VCaP (cell line): ENCODE results near the gene RIPOR3.
"Not testable (repeated sequence)": the region's sequence is repeated elsewhere in the genome, so short reads cannot be mapped to it uniquely, and the experiment has no call there.

Source experiments
- H3K27ac ChIP-seq: fragments of 450-650 bp; 2 replicates; pipeline ENCODE4 v1.5.1; 2017
- TF ChIP-seq, protein P1 (sequence below): fragments of 450-650 bp; conservative IDR thresholded peaks from 2 replicates; pipeline ENCODE4 v1.5.1; 2017; ENCODE audit warnings: mild to moderate bottlenecking, moderate library complexity

Gene RIPOR3

GRCh38 chr20:50652702-50653294 lies 38.5 kb downstream of the RIPOR3 start:
- TF ChIP-seq, protein P1, sequence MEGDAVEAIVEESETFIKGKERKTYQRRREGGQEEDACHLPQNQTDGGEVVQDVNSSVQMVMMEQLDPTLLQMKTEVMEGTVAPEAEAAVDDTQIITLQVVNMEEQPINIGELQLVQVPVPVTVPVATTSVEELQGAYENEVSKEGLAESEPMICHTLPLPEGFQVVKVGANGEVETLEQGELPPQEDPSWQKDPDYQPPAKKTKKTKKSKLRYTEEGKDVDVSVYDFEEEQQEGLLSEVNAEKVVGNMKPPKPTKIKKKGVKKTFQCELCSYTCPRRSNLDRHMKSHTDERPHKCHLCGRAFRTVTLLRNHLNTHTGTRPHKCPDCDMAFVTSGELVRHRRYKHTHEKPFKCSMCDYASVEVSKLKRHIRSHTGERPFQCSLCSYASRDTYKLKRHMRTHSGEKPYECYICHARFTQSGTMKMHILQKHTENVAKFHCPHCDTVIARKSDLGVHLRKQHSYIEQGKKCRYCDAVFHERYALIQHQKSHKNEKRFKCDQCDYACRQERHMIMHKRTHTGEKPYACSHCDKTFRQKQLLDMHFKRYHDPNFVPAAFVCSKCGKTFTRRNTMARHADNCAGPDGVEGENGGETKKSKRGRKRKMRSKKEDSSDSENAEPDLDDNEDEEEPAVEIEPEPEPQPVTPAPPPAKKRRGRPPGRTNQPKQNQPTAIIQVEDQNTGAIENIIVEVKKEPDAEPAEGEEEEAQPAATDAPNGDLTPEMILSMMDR: no peak
- no peak overlapping the region for H3K27ac ChIP-seq

GRCh38 chr20:50651676-50652075 lies 39.7 kb downstream of the RIPOR3 start:
- TF ChIP-seq, protein P1: no peak

DNA sequence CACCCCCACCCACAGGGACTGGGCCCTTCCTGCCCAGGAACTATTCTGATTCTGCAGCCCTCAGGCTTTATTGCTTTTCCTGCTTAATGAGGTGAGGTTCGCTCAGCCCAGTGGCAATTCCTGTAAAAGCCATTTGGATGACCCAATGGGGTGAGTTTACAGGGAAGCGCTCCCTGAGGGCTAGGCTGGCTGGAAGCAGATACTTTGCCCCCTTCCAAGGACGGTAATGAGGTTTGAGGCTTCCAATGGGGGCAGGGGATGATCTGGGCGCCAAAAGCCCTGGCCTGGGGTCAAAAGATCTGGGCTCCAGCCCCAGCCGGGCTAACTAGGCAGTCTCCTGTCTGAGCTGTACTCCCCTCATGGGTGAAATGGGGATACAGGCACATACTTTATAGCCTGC lies 41.8 kb downstream of the RIPOR3 start:
- no peak overlapping the region for H3K27ac ChIP-seq
- TF ChIP-seq, protein P1: no peak

More at GRCh38 chr20:50651676-50652075, 39.7 kb downstream of the RIPOR3 start:
- H3K27ac ChIP-seq: no peak overlapping the region

DNA sequence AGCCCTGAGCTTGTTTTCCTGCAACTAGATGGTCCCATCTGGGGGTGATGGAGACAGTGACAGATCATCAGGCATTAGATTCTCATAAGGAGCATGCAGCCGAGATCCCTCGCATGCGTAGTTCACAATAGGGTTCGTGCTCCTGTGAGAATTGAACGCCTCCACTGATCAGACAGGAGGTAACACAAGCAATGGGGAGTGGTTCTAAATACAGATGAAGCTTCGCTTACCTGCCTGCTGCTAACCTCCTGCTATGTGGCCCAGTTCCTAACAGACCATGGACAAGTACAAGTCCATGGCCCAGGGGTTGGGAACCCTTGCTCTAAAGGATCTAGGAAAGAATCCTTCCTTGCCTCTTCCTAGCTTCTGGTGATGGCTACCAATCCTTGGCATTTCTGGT lies 42.7 kb downstream of the RIPOR3 start:
- H3K27ac ChIP-seq: no peak overlapping the region
- TF ChIP-seq, protein P1: no peak

GRCh38 chr20:50646483-50646996 lies 44.8 kb downstream of the RIPOR3 start:
- TF ChIP-seq, protein P1: no peak
- H3K27ac ChIP-seq: no peak overlapping the region

DNA sequence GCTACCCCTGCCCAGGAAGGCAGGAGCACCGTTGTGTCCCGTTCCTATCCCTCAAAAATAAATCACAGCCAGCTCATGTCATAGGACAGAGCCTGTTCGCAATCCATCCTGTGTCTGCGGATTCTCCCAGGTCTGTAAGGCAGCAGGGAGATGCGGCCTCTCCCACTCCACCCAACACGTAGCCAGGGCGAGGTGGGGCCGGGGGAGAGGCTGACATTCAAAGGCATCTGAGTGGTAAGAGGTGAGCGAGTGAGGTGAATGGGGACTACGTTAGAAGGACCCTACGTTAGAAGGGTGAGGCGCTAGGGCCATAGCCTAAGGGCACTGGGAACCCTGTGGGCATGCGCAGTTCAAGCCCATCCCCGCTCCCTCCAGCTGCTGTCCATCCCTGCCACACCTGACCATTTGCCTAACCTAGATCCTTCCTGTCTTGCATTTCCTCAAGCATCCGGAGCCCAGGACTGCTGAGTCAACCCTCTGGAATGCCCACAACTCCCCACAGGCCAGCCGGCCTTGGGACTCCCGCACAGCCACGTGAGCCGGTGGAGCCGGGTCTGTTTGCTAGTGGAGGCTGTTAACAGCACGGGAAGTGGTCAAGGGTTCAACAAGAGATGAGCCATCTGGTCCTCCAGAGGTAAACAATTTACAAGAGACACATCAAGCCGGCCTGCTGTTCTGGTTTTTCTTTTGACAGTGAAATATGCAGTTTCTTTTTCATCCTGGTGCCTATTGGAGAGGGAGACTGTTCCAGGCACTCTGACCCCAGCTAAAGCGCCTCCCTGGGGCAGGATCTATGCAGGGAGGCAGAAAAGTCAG lies 45.9 kb downstream of the RIPOR3 start:
- no peak overlapping the region for H3K27ac ChIP-seq
- TF ChIP-seq, protein P1: no peak

DNA sequence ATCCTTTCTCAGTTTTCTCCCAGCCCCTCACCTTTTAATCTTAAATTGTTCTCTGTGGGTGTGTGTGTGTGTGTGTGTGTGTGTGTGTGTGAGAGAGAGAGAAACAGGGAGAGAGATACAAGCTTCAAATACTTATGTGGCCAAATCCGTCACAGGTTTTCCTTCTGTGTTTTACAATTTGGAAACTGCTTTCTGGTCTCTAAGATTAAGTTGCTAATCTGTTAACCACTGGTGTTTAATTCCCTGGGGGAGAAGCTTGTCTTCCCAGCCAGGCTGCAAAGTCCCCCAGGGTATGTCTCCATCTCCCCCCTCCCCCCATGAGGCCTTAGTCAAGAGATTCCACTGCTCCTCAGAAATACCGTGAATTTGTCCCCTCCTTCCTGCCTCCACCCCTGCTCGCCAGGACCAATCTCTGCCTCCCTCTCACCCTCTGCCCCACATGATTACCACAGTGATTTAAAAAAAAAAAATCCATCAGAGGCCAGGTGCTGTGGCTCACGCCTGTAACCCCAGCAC lies 49.0 kb downstream of the RIPOR3 start:
- no peak overlapping the region; the same call in 1 of the 2 replicates for H3K27ac ChIP-seq
- TF ChIP-seq, protein P1: no peak

DNA sequence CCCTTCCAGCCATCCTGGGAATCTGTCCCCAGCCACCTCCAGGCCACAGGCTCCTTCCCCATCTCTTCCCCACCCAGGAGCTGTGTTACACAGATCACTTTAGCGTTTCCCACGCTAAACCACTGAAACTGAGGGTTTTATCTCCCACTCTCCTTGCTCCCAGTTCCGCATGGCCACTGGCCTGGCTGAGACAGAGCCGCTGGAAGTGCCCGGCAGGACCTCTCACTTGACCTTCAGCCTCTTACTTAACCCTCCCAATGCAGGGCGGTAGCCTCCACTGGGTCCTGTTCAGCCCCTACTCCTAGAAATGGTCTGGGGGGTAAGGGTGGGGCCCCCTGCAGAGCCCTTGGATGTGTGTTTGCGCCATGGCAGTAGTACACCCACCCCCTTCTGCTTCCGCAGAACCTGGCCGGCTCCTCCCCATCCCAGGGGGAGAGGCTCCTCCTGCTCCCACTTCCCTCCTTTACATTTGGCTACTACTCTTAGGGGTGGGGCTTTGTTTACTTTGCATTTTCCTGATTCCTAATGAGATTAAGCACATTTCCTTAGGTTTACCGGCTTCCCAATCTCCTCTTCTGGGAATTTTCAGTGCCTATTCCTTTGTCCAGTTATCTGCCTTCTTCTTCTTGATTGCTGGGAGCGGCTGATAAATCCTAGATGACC lies 49.6 kb downstream of the RIPOR3 start:
- not testable (repeated sequence) for H3K27ac ChIP-seq

- H3K27ac ChIP-seq: not testable (repeated sequence)
Measured at GRCh38 chr20:50639971-50640711, 51.2 kb downstream of the RIPOR3 start.
